Nephron progenitor cell (in vitro differentiated cells): ENCODE data around the gene FIBCD1.

Experiments
- DNase-seq: peaks from one replicate; pipeline ENCODE4 v3.0.0; 2021
- H3K27ac Mint-ChIP-seq: 2 replicates; pipeline ENCODE4 v1.8.0; 2021; ENCODE audit warnings: mild to moderate bottlenecking, moderate library complexity, mixed read lengths
- H3K27me3 Mint-ChIP-seq: 2 replicates; pipeline ENCODE4 v1.8.0; 2021; ENCODE audit warnings: mild to moderate bottlenecking, low read depth, mixed read lengths; ENCODE audit not compliant: poor library complexity
- H3K36me3 Mint-ChIP-seq: 2 replicates; pipeline ENCODE4 v1.8.0; 2021; ENCODE audit warnings: low read depth, mixed read lengths
- H3K4me1 Mint-ChIP-seq: 2 replicates; pipeline ENCODE4 v1.8.0; 2021; ENCODE audit warnings: mixed read lengths
- H3K4me3 Mint-ChIP-seq: 2 replicates; pipeline ENCODE4 v1.8.0; 2021; ENCODE audit warnings: mild to moderate bottlenecking, moderate library complexity, mixed read lengths
- H3K9me3 Mint-ChIP-seq: 2 replicates; pipeline ENCODE4 v1.8.0; 2021; ENCODE audit warnings: mild to moderate bottlenecking, moderate library complexity, mixed read lengths
- CTCF ChIP-seq: fragments of 200-600 bp; sonication (generic); IDR thresholded peaks from 2 replicates; pipeline ENCODE4 v1.5.0; 2021; ENCODE audit warnings: antibody characterized with exemption

Gene FIBCD1

DNA sequence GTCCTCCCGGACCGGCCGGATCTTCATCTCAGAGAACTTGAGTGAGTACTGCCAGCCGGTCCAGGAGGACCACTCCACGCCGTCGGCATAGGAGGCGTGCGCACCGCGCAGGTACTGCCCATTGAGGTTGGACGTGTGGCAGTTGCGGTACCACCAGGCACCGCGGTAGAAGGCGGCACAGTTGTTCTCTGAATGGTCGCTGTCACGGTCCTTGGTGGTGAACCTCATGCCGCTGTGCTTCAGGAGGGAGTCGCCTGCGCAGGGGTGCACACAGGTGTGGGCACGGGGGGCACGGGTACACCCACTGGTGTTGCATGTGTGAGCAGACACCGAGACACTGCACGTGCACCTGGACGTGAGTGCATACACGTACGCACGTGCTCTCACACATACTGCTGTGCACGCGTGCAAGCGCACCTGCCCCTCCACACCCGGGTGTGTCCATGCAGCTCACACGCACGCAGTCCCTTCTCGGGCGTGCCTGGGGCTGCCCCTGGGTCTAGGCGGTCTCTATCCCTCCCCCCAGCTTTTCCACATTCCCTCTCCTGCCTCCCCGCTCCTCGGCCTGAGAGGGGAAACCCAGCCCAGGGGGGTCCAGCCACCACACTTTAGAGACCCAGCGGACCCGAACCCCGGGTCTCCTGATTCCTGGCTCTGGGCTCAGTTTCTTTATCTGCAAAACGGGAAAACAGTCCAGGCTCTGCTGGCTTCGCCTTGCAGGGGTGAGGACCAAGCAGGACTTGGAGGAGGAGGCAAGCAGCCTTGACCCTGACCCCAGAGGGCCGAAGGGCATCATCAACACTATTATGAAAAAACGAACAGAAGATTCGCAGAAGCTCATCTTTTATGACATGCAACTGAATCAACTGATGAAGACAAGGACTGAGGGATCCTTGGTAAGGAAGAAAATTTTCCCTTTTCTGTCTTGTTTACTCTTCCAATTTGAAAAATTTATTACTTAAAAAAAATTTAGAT is 34.7 kb downstream of the FIBCD1 start:
- no peak for DNase-seq
- Mint-ChIP-seq H3K27me3 (peaks cover 24% of the 10 kb centered on the region), H3K4me3 (no peak overlapping the region), H3K4me1 (peaks cover 17% of the 10 kb centered on the region), H3K27ac (no peak overlapping the region), H3K36me3 (no peaks in the 10 kb centered on the region), H3K9me3 (no peaks in the 10 kb centered on the region)
- TF ChIP-seq CTCF = no peak

- H3K27ac Mint-ChIP-seq = no peak overlapping the region
- no peak overlapping the region for H3K4me3 Mint-ChIP-seq
- H3K9me3 Mint-ChIP-seq = no peaks in the 10 kb centered on the region
- no peak for TF ChIP-seq CTCF
- no peaks in the 10 kb centered on the region for H3K36me3 Mint-ChIP-seq
- H3K4me1 Mint-ChIP-seq = peaks cover 17% of the 10 kb centered on the region
- peaks cover 24% of the 10 kb centered on the region for H3K27me3 Mint-ChIP-seq
- DNase-seq = no peak
Observed at GRCh38 chr9:130903194-130904069, 35.6 kb downstream of the FIBCD1 start.

DNA sequence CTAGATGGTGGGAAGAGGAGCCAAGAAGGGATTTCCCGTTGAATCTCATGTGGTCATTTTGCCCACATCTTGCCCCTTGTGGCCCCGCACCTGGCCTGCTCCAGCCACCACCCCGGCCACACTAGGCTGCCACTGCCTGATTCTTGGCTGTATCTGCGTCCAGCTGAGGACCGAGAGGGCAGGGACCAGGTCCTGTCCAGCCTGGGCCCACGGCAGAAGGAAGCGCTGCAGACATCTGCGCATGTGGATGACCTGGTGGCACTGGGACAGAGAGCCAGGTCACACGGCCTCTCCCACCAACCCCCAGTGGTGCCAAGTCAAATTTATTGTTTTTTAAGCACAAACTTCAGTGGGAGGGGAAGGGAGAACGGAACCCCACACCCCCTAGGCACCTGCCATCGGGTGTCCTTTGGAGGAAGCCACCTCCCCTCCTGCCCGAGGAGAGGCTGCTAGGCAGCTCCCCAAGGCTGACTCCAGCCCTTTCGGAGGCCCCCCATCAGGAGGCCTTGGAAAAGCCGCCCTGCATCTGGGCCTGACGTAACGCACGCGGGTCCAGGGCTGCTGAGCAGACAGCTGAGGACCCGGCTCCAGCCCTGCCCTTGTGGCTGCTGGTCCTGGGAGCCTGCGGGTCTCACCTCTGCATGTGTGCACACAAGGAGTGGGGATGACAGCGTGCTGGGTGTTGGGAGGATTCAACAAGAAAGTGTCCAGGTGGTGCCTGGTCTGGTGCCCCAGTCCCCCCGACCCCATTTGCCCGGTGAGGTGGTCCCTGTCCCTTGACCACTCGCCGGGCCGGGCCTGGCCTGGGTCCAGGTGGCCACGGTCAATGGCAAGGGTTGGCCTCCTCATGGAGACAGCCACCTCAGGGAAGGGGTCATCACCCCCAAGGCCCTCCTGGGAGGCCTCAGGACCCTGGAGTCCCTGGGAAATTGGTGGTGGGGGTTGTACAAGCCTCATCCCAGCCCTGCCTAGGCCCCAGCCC is 36.6 kb downstream of the FIBCD1 start:
- Mint-ChIP-seq H3K36me3 (no peaks in the 10 kb centered on the region), H3K9me3 (no peaks in the 10 kb centered on the region), H3K27ac (no peak overlapping the region), H3K27me3 (peaks cover 24% of the 10 kb centered on the region), H3K4me3 (no peak overlapping the region), H3K4me1 (peaks cover 11% of the 10 kb centered on the region)
- no peak for TF ChIP-seq CTCF
- no peak for DNase-seq

DNA sequence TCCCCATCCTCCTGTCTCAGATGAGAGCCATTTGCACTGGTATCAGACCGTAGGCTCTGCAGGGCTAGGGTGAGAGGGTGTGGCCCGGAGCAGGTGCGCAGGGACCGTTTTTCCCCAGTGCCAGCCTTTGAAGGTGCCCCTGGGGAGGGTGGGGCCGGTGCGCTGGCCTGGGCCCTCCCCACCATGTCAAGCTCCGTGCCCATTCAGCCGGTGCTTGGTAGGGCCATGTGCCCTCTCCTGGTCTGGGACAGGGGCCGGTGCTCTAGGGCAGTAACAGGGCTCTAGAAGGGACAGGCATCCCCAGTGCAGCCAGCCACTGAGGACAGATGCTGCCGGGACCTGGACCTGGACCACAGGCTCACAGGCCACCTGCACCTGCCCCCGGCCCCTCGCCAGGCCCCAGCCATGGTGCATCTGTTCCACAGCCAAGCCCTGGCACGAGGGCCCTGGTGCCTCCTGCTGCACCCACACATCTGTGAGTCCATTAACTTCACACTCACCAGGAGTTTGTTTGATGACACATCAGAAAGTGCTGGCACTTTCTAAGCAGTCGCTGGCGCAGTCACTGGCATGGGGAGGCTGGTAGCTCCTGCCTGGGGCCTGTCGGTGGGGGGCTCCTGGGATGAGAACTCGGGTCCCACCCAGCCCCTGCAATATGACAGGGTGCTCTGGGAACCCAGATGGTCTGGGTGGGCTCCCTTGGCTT is 37.4 kb downstream of the FIBCD1 start:
- H3K4me1 Mint-ChIP-seq = peaks cover 6% of the 10 kb centered on the region
- H3K4me3 Mint-ChIP-seq = no peak overlapping the region
- no peaks in the 10 kb centered on the region for H3K9me3 Mint-ChIP-seq
- H3K27ac Mint-ChIP-seq = no peak overlapping the region
- no peak for DNase-seq
- peaks cover 24% of the 10 kb centered on the region for H3K27me3 Mint-ChIP-seq
- no peaks in the 10 kb centered on the region for H3K36me3 Mint-ChIP-seq
- TF ChIP-seq CTCF = no peak
